SJCRH30 (cell line): ENCODE measurements around the gene DMD. TPM values are rescaled to one million over a fixed set of nuclear protein-coding genes. Genes with fewer than 3 reads are reported as not detected.
"Not testable (repeated sequence)": the region's sequence is repeated elsewhere in the genome, so short reads cannot be mapped to it uniquely, and the experiment has no call there.

ENCODE experiments used
- DNase-seq, 2 experiments: peaks; one replicate each; pipeline ENCODE4 v3.0.0-alpha.2; 2015 to 2020
- H3K27ac ChIP-seq: fragments of 250-450 bp; sonication (Bioruptor Pico); 2 replicates; pipeline ENCODE4 v1.5.1; 2020; ENCODE audit warnings: mild to moderate bottlenecking, moderate library complexity
- H3K27me3 ChIP-seq: fragments of 250-450 bp; sonication (Bioruptor Pico); 2 replicates; pipeline ENCODE4 v1.5.1; 2020; ENCODE audit warnings: mild to moderate bottlenecking, moderate library complexity
- H3K36me3 ChIP-seq: fragments of 250-450 bp; sonication (Bioruptor Pico); 2 replicates; pipeline ENCODE4 v1.5.1; 2020; ENCODE audit warnings: mild to moderate bottlenecking, moderate library complexity
- H3K4me1 ChIP-seq: fragments of 250-450 bp; sonication (Bioruptor Pico); 2 replicates; pipeline ENCODE4 v1.5.1; 2020; ENCODE audit warnings: mild to moderate bottlenecking, moderate library complexity
- H3K4me3 ChIP-seq: fragments of 250-450 bp; sonication (Bioruptor Pico); 2 replicates; pipeline ENCODE4 v1.5.1; 2020; ENCODE audit warnings: mild to moderate bottlenecking, moderate library complexity
- H3K9me3 ChIP-seq: fragments of 250-450 bp; sonication (Bioruptor Pico); replicated peaks from 2 replicates; pipeline ENCODE4 v1.5.1; 2020; ENCODE audit warnings: mild to moderate bottlenecking, moderate library complexity
- total RNA-seq: library from RNA; depleted of rRNA; stranded (reverse); fragments of >200 nt; shearing (Covaris generic); gene quantifications from 2 replicates; pipeline ENCODE4 v1.2.3, GENCODE V29; 2014

The DMD gene
- total RNA-seq, 1 experiment from 2014 or later: 94.8 TPM

GRCh38 chrX:31487951-31488350 is 1723.4 kb downstream of the DMD start:
- H3K4me1 ChIP-seq: peaks cover 6% of the 10 kb centered on the region
- 0 out of 2 replicates have a peak overlapping the region, but pooled peaks have one; percentile 11 for H3K27ac ChIP-seq
- DNase-seq: peak; percentile 30 to 61
- H3K4me3 ChIP-seq: no peak overlapping the region
- H3K9me3 ChIP-seq: no peaks in the 10 kb centered on the region
- H3K27me3 ChIP-seq: no peaks in the 10 kb centered on the region
- no peaks in the 10 kb centered on the region for H3K36me3 ChIP-seq

GRCh38 chrX:31483336-31483735 is 1728.0 kb downstream of the DMD start:
- peak; percentile 26 to 60 for DNase-seq
- Histone ChIP-seq H3K27me3 (no peaks in the 10 kb centered on the region), H3K4me1 (peaks cover 6% of the 10 kb centered on the region), H3K9me3 (no peaks in the 10 kb centered on the region), H3K27ac (peak overlapping the region; percentile 78), H3K36me3 (no peaks in the 10 kb centered on the region), H3K4me3 (no peak overlapping the region)

GRCh38 chrX:31480696-31481095 is 1730.7 kb downstream of the DMD start:
- DNase-seq: no peak
- H3K27ac ChIP-seq: no peak overlapping the region
- H3K4me1 ChIP-seq: peaks cover 6% of the 10 kb centered on the region
- H3K4me3 ChIP-seq: no peak overlapping the region
- H3K9me3 ChIP-seq: no peaks in the 10 kb centered on the region
- no peaks in the 10 kb centered on the region for H3K27me3 ChIP-seq
- no peaks in the 10 kb centered on the region for H3K36me3 ChIP-seq

- Histone ChIP-seq H3K4me3 (no peak overlapping the region), H3K27me3 (no peaks in the 10 kb centered on the region), H3K4me1 (no peaks in the 10 kb centered on the region), H3K9me3 (no peaks in the 10 kb centered on the region), H3K27ac (no peak overlapping the region), H3K36me3 (no peaks in the 10 kb centered on the region)
- no peak for DNase-seq
These were observed 1740.1 kb downstream of the DMD start for GRCh38 chrX:31471229-31471628.

- not testable (repeated sequence) for H3K27ac ChIP-seq, H3K27me3 ChIP-seq, H3K4me1 ChIP-seq, H3K9me3 ChIP-seq, DNase-seq, H3K36me3 ChIP-seq, H3K4me3 ChIP-seq
These were observed 1740.6 kb downstream of the DMD start for GRCh38 chrX:31470753-31471152.

GRCh38 chrX:31464306-31464915 is 1746.9 kb downstream of the DMD start:
- Histone ChIP-seq H3K27me3 (no peaks in the 10 kb centered on the region), H3K9me3 (no peaks in the 10 kb centered on the region), H3K27ac (no peak overlapping the region), H3K4me1 (no peaks in the 10 kb centered on the region), H3K4me3 (no peak overlapping the region), H3K36me3 (no peaks in the 10 kb centered on the region)
- no peak for DNase-seq

GRCh38 chrX:31461266-31461665 is 1750.1 kb downstream of the DMD start:
- no peaks in the 10 kb centered on the region for H3K9me3 ChIP-seq
- no peak overlapping the region for H3K4me3 ChIP-seq
- H3K27ac ChIP-seq: no peak overlapping the region
- DNase-seq: no peak
- H3K4me1 ChIP-seq: no peaks in the 10 kb centered on the region
- H3K36me3 ChIP-seq: no peaks in the 10 kb centered on the region
- no peaks in the 10 kb centered on the region for H3K27me3 ChIP-seq

- DNase-seq: no peak
- H3K4me3 ChIP-seq: no peak overlapping the region
These were observed 1752.0 kb downstream of the DMD start for GRCh38 chrX:31459361-31459760.

GRCh38 chrX:31449965-31450364 is 1761.4 kb downstream of the DMD start:
- H3K36me3 ChIP-seq: no peaks in the 10 kb centered on the region
- DNase-seq: no peak
- no peaks in the 10 kb centered on the region for H3K4me1 ChIP-seq
- H3K4me3 ChIP-seq: no peak overlapping the region
- H3K9me3 ChIP-seq: no peaks in the 10 kb centered on the region
- H3K27ac ChIP-seq: no peak overlapping the region
- H3K27me3 ChIP-seq: no peaks in the 10 kb centered on the region

More at GRCh38 chrX:31459361-31459760, 1752.0 kb downstream of the DMD start:
- H3K4me1 ChIP-seq: no peaks in the 10 kb centered on the region
- H3K36me3 ChIP-seq: no peaks in the 10 kb centered on the region
- H3K27ac ChIP-seq: no peak overlapping the region
- no peaks in the 10 kb centered on the region for H3K9me3 ChIP-seq
- H3K27me3 ChIP-seq: no peaks in the 10 kb centered on the region

- H3K27me3 ChIP-seq: no peaks in the 10 kb centered on the region
- H3K9me3 ChIP-seq: no peaks in the 10 kb centered on the region
- no peak overlapping the region for H3K4me3 ChIP-seq
- no peak overlapping the region for H3K27ac ChIP-seq
- H3K4me1 ChIP-seq: no peaks in the 10 kb centered on the region
- no peaks in the 10 kb centered on the region for H3K36me3 ChIP-seq
- no peak for DNase-seq
These were observed 1762.3 kb downstream of the DMD start for GRCh38 chrX:31449081-31449480.

GRCh38 chrX:31445542-31445941 is 1765.8 kb downstream of the DMD start:
- no peaks in the 10 kb centered on the region for H3K4me1 ChIP-seq
- no peaks in the 10 kb centered on the region for H3K36me3 ChIP-seq
- DNase-seq: peak; percentile 26 to 45
- no peaks in the 10 kb centered on the region for H3K27me3 ChIP-seq
- H3K27ac ChIP-seq: peak overlapping the region; percentile 40
- no peaks in the 10 kb centered on the region for H3K9me3 ChIP-seq
- no peak overlapping the region for H3K4me3 ChIP-seq

- no peaks in the 10 kb centered on the region for H3K4me1 ChIP-seq
- no peaks in the 10 kb centered on the region for H3K36me3 ChIP-seq
- H3K27ac ChIP-seq: no peak overlapping the region
- H3K27me3 ChIP-seq: no peaks in the 10 kb centered on the region
- H3K9me3 ChIP-seq: no peaks in the 10 kb centered on the region
- no peak overlapping the region for H3K4me3 ChIP-seq
- no peak for DNase-seq
These were observed 1767.7 kb downstream of the DMD start for GRCh38 chrX:31443654-31444053.

GRCh38 chrX:31440546-31440945 is 1770.8 kb downstream of the DMD start:
- Histone ChIP-seq H3K4me3 (no peak overlapping the region), H3K4me1 (no peaks in the 10 kb centered on the region), H3K27me3 (no peaks in the 10 kb centered on the region), H3K36me3 (no peaks in the 10 kb centered on the region), H3K27ac (no peak overlapping the region), H3K9me3 (no peaks in the 10 kb centered on the region)
- DNase-seq: no peak

- Histone ChIP-seq H3K9me3 (no peaks in the 10 kb centered on the region), H3K4me1 (no peaks in the 10 kb centered on the region), H3K36me3 (no peaks in the 10 kb centered on the region), H3K27me3 (no peaks in the 10 kb centered on the region), H3K4me3 (no peak overlapping the region), H3K27ac (no peak overlapping the region)
- DNase-seq: no peak
These were observed 1774.9 kb downstream of the DMD start for GRCh38 chrX:31436424-31436823.

- Histone ChIP-seq H3K27ac (no peak overlapping the region), H3K4me1 (no peaks in the 10 kb centered on the region), H3K36me3 (no peaks in the 10 kb centered on the region), H3K27me3 (no peaks in the 10 kb centered on the region), H3K9me3 (no peaks in the 10 kb centered on the region), H3K4me3 (no peak overlapping the region)
- no peak for DNase-seq
These were observed 1775.8 kb downstream of the DMD start for GRCh38 chrX:31435592-31435991.

GRCh38 chrX:31433856-31434255 is 1777.5 kb downstream of the DMD start:
- Histone ChIP-seq H3K9me3 (no peaks in the 10 kb centered on the region), H3K36me3 (no peaks in the 10 kb centered on the region), H3K27ac (no peak overlapping the region), H3K4me3 (no peak overlapping the region), H3K27me3 (no peaks in the 10 kb centered on the region), H3K4me1 (no peaks in the 10 kb centered on the region)
- DNase-seq: no peak
